Sciatic nerve (tissue), 2 donors: ENCODE data around the gene EGFLAM. TPM values are rescaled to one million over a fixed set of nuclear protein-coding genes. Genes with fewer than 3 reads are reported as not detected.
A peak's percentile ranks its signal among the peaks of the same experiment; 100 is the strongest.

Experiments used
- ATAC-seq: fragments of 200-7000 bp; cut with Tn5 transposase; one replicate; pipeline ENCODE4 v1.9.1; 2020; ENCODE audit warnings: mild to moderate bottlenecking, moderate library complexity
- DNase-seq: peaks from one replicate; pipeline ENCODE4 v3.0.0-alpha.2; 2020; ENCODE audit warnings: low spot score
- intact Hi-C: fragments of 100-400 bp; cut with DNase I; formaldehyde crosslinking; loops from one replicate; pipeline ENCODE4 v1.14.2; 2022
- total RNA-seq: library from RNA; stranded (reverse); fragmentation: NEBNext Ultra II Directional; extraction: Animal tissue kit (Norgen Biotek cat#: 25700); gene quantifications from one replicate; pipeline ENCODE4 v1.2.1, GENCODE V29; 2021
- donor health status: DM: no; HTN: no; CAD: no.
- donor health status: DM: no; HTN: no; CAD: no.

EGFLAM gene
- total RNA-seq, 1 donor from 2014 or later, result 48.2 TPM

- intact Hi-C loops, result no loop called here
- ATAC-seq, result peak; percentile 70
- DNase-seq, result no peak
Measured at GRCh38 chr5:38433160-38433861, 175.0 kb downstream of the EGFLAM start.

GRCh38 chr5:38434966-38435705, 176.8 kb downstream of the EGFLAM start:
- no peak for ATAC-seq
- intact Hi-C loops, result no loop called here
- no peak for DNase-seq

- ATAC-seq, result no peak
- no peak for DNase-seq
- intact Hi-C loops, result no loop called here
Measured at GRCh38 chr5:38438757-38439156, 180.4 kb downstream of the EGFLAM start.

- peak; percentile 93 for DNase-seq
- intact Hi-C loops, result no loop called here
- ATAC-seq, result peak; percentile 93
Measured at GRCh38 chr5:38441453-38442246, 183.3 kb downstream of the EGFLAM start.

GRCh38 chr5:38442247-38442573, 183.9 kb downstream of the EGFLAM start:
- no peak for ATAC-seq
- intact Hi-C loops, result no loop called here
- DNase-seq, result no peak

- ATAC-seq, result no peak
- intact Hi-C loops, result no loop called here
Measured at GRCh38 chr5:38443390-38443789, 185.0 kb downstream of the EGFLAM start.

GRCh38 chr5:38445374-38446028, 187.1 kb downstream of the EGFLAM start:
- DNase-seq, result peak; percentile 73

More at GRCh38 chr5:38443390-38443789, 185.0 kb downstream of the EGFLAM start:
- no peak for DNase-seq

GRCh38 chr5:38446029-38446522, 187.7 kb downstream of the EGFLAM start:
- intact Hi-C loops, result no loop called here
- ATAC-seq (no peak), DNase-seq (no peak)

More at GRCh38 chr5:38445374-38446028, 187.1 kb downstream of the EGFLAM start:
- ATAC-seq, result peak; percentile 6
- intact Hi-C loops, result no loop called here

- intact Hi-C loops, result no loop called here
- DNase-seq (no peak), ATAC-seq (no peak)
Measured at GRCh38 chr5:38447056-38447455, 188.7 kb downstream of the EGFLAM start.

- intact Hi-C loops, result no loop called here
- DNase-seq (no peak), ATAC-seq (peak; percentile 90)
Measured at GRCh38 chr5:38447786-38448185, 189.4 kb downstream of the EGFLAM start.

GRCh38 chr5:38448568-38449350, 190.4 kb downstream of the EGFLAM start:
- ATAC-seq (peak; percentile 60), DNase-seq (no peak)
- intact Hi-C loops, result no loop called here

GRCh38 chr5:38450627-38451026, 192.3 kb downstream of the EGFLAM start:
- no peak for DNase-seq
- intact Hi-C loops, result no loop called here
- no peak for ATAC-seq

GRCh38 chr5:38451074-38451725, 192.8 kb downstream of the EGFLAM start:
- DNase-seq, result no peak
- intact Hi-C loops, result no loop called here
- peak; percentile 16 for ATAC-seq

- no peak for ATAC-seq
- no peak for DNase-seq
- intact Hi-C loops, result no loop called here
Measured at GRCh38 chr5:38452201-38452600, 193.8 kb downstream of the EGFLAM start.

GRCh38 chr5:38453506-38453905, 195.1 kb downstream of the EGFLAM start:
- DNase-seq, result no peak

GRCh38 chr5:38453921-38454320, 195.6 kb downstream of the EGFLAM start:
- DNase-seq (no peak), ATAC-seq (no peak)
- intact Hi-C loops, result no loop called here

More at GRCh38 chr5:38453506-38453905, 195.1 kb downstream of the EGFLAM start:
- intact Hi-C loops, result no loop called here
- no peak for ATAC-seq

- intact Hi-C loops, result no loop called here
- ATAC-seq (no peak), DNase-seq (no peak)
Measured at GRCh38 chr5:38455796-38456330, 197.5 kb downstream of the EGFLAM start.
